Stomach (tissue), 9 donors: Measurements from ENCODE around the gene ESPNL. TPM values are rescaled to one million over a fixed set of nuclear protein-coding genes. Genes with fewer than 3 reads are reported as not detected.

Experiments
- DNase-seq, 2 donors: peaks; one replicate each; pipeline versions ENCODE4 v3.0.0 to v3.0.0-alpha.2; 2013 to 2019
- H3K27ac ChIP-seq, 5 donors: fragments of 200-600 bp in 4 of 5; sonication (generic) in 4 of 5; one replicate each; pipeline ENCODE4 v1.5.1; 2013 to 2019; ENCODE audit warnings: mild to moderate bottlenecking in 1 of 5, moderate library complexity in 1 of 5
- H3K27me3 ChIP-seq, 3 donors: fragments of 200-600 bp; sonication (generic); one replicate each; pipeline ENCODE4 v1.5.1; 2017 to 2019; ENCODE audit warnings: mixed run types in 1 of 3
- H3K36me3 ChIP-seq, 4 donors: fragments of 200-600 bp; sonication (generic); 1 replicate in 3 of 4; 2 replicates in 1 of 4; pipeline ENCODE4 v1.5.1; 2016 to 2019
- H3K4me1 ChIP-seq, 4 donors: fragments of 200-600 bp; sonication (generic); one replicate each; pipeline ENCODE4 v1.5.1; 2016 to 2019
- H3K4me3 ChIP-seq, 4 donors: fragments of 200-600 bp; sonication (generic) in 3 of 4; one replicate each; pipeline ENCODE4 v1.5.1; 2016 to 2019; ENCODE audit warnings: mild to moderate bottlenecking in 1 of 4
- H3K9me3 ChIP-seq, 4 donors: fragments of 200-600 bp; sonication (generic); one replicate each; pipeline ENCODE4 v1.5.1; 2016 to 2019
- EP300 ChIP-seq: sonication (generic); formaldehyde crosslinking; IDR thresholded peaks from one replicate; pipeline ENCODE4 v1.6.1; 2017; ENCODE audit warnings: antibody characterized with exemption
- POLR2A ChIP-seq, 4 donors: fragments of 450-650 bp; IDR thresholded peaks; one replicate each; pipeline ENCODE4 v1.6.1; 2016; ENCODE audit warnings: antibody characterized with exemption in 4 of 4, control low read depth in 2 of 4, mild to moderate bottlenecking in 1 of 4, moderate library complexity in 1 of 4
- POLR2AphosphoS5 ChIP-seq, 3 donors: sonication (generic); formaldehyde crosslinking; IDR thresholded peaks; one replicate each; pipeline ENCODE4 v1.6.1; 2016; ENCODE audit warnings: antibody characterized with exemption in 3 of 3
- WGBS, 5 donors: extraction: QIAGEN DNeasy Blood & Tissue Kit in 3 of 5; methylation state at CpG; one replicate each; pipeline versions ENCODE4 v1.1.5 to v1.1.7; 2013 to 2018; 5-methylcytosine and 5-hydroxymethylcytosine counted together
- intact Hi-C: fragments of 100-400 bp; cut with DNase I; formaldehyde crosslinking; loops from one replicate; pipeline ENCODE4 v1.15.1; 2023; ENCODE audit warnings: low total_unique reads
- polyA plus RNA-seq, 3 donors: library from polyadenylated mRNA; stranded (reverse); fragments of 200-250 nt; gene quantifications; one replicate each; pipeline ENCODE4 v1.2.3, GENCODE V29; 2013
- total RNA-seq, 5 donors: library from RNA; depleted of rRNA; stranded (reverse); fragments of >200 nt; gene quantifications; one replicate each; pipeline versions ENCODE4 v1.1.0 to v1.2.3, GENCODE V29; 2014 to 2016
- TF ChIP-seq, protein P1 (sequence below), 7 experiments: fragments of 450-650 bp in 4 of 7; fragments of 200-600 bp in 3 of 7; sonication (generic) in 3 of 7; IDR thresholded peaks; one replicate each; pipeline ENCODE4 v1.5.1; 2016 to 2019; ENCODE audit warnings: antibody characterized with exemption in 7 of 7, control low read depth in 2 of 7, mild to moderate bottlenecking in 1 of 7
- donor health status: healthy with polysubstance abuse.
- donor health status: Bipolar disorder and iron deficiency.
- donor health status: healthy.

The ESPNL gene
- total and polyA plus RNA-seq, 8 donors, result 0.05 to 1.3 (median 0.31) TPM; not detected in 3

DNA sequence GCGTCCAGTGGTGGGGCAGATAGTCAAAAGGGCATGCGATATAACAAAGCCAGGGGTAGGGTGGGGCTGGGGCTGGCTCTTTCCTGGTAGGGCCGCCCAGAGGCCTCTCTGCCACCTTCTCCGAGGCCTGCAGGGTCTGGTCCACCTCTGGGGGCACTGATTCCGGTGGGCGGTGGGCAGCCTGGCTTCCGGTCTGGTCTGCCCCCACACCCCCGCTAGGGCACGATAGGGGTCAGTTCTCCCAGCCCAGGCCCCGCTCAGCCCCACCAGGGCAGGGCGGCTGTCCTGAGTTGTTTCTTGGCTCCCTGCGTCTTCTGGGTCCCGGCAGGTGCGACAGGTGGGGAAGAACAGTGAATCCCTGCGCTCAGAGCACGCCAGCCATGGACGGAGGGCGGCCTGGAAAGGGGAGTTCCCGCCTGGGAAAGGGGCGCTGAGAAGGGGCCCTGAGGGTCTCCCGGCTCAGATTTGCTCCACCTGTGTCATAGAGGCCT lies 57.9 kb downstream of the ESPNL start:
- H3K4me3 ChIP-seq, result peak overlapping the region in 2 of 4 donors; percentile 36 to 42
- intact Hi-C loops, result no loop called here
- no peaks in the 10 kb centered on the region for H3K36me3 ChIP-seq
- H3K4me1 ChIP-seq, result peaks cover 17 to 29% (median 24%) of the 10 kb centered on the region in 4 donors
- 40 to 58% (median 49%) methylated on average over 20 to 21 of the region's 21 CpGs for WGBS, 5 donors
- no peak for DNase-seq
- H3K27me3 ChIP-seq, result peaks cover 5 to 57% (median 30%) of the 10 kb centered on the region in 3 donors
- H3K9me3 ChIP-seq, result no peaks in the 10 kb centered on the region
- TF ChIP-seq EP300, result no peak
- TF ChIP-seq POLR2AphosphoS5 (IDR thresholded peaks at IDR 0.05), result no peak
- H3K27ac ChIP-seq, result no peak overlapping the region

DNA sequence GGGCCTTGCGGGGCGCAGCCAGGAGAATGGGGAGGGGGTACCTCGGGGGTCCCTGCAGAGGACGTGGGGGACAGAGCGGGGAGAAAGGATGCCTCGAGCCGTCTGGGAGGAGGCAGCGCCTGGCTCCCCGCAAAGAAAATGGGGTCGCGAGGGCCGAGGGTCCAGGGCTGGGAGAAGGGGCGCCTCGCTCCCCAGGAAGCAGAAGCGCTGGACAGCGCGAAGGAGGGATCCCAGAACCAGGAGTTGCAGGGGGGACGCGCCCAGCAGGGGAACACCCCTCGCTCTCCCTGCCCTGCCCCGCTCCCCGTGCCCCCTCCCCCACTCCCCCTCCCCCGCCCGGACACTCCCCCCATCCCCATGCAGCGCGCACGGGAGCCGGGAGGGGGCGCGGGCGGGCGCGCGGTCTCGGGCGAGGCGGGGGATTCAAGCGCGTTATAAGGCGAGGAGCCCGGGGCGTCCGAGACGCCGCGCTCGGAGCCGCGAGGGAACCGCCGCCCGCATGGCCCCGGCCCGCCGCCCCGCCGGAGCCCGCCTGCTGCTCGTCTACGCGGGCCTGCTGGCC lies 58.5 kb downstream of the ESPNL start, which contains the start of gene ERFE:
ERFE (plus strand) TSS at position 462 of the 562 bp plus-strand sequence; CDS start at position 500, 38 bp downstream.
- Histone ChIP-seq H3K27me3 (peaks cover 5 to 63% (median 36%) of the 10 kb centered on the region in 3 donors), H3K27ac (no peak within 1 kb of the TSS), H3K36me3 (no peaks in the 10 kb centered on the region), H3K4me3 (peak within 1 kb of the TSS; percentile 35 to 46 (median 39)), H3K4me1 (peaks cover 20 to 34% (median 29%) of the 10 kb centered on the region in 4 donors), H3K9me3 (no peaks in the 10 kb centered on the region)
- 11 to 25% (median 16%) methylated on average over 6 to 50 of the region's 61 CpGs for WGBS, 5 donors
- intact Hi-C loops, result no loop called here
- TF ChIP-seq, protein P1, sequence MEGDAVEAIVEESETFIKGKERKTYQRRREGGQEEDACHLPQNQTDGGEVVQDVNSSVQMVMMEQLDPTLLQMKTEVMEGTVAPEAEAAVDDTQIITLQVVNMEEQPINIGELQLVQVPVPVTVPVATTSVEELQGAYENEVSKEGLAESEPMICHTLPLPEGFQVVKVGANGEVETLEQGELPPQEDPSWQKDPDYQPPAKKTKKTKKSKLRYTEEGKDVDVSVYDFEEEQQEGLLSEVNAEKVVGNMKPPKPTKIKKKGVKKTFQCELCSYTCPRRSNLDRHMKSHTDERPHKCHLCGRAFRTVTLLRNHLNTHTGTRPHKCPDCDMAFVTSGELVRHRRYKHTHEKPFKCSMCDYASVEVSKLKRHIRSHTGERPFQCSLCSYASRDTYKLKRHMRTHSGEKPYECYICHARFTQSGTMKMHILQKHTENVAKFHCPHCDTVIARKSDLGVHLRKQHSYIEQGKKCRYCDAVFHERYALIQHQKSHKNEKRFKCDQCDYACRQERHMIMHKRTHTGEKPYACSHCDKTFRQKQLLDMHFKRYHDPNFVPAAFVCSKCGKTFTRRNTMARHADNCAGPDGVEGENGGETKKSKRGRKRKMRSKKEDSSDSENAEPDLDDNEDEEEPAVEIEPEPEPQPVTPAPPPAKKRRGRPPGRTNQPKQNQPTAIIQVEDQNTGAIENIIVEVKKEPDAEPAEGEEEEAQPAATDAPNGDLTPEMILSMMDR (IDR thresholded peaks at IDR 0.05), result peak in 3 of 7 experiments; percentile 38 to 47 (median 43)
- TF ChIP-seq POLR2AphosphoS5 (IDR thresholded peaks at IDR 0.05), result no peak
- peak in 1 of 2 donors; percentile 83 for DNase-seq

DNA sequence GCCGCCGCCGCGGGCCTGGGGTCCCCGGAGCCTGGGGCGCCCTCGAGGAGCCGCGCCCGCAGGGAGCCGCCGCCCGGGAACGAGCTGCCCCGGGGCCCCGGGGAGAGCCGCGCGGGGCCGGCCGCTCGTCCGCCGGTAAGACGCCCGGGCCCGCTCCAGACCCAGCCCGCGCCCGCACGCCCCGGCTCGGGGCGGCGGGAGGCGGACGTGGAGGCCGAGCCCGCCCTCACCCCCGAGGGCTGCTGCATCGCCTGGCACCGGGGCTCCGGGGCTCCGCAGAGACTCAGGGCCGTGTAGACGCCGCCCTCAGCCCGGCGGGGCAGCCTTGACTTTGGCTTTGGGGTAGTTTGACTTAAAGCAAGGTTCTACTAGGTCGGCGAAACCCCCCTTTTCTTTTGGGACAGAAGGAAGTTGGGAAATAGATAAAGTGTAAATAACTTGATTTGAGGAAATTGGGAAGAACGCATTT lies 59.0 kb downstream of the ESPNL start:
- no peak for DNase-seq

DNA sequence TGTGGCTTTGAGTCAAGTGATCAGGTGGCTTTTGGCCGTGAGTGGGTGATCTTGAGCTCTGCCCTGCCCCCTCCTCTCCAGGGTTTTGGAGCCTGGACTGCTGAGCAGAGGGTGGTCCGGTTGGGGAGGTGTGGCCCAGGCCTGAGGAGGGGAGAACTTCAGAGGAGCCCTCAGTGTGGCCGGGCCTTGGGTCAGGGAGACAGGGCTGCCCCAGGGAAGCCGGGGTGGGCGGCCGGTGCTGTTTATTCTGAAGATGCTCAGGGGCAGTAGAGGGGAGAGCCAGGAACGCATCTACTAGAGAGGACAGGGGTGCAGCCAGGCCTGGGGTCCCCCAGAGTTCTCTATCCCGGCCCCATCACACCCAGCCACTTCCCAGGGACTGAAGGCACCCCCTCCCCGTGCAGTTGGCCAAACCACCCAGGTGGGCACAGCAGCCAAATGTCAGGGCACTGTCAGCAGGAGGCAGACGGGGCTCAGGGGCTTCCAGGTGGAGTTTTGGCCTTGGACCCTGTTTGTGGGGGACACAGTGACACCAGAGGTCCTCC lies 59.6 kb downstream of the ESPNL start:
- Histone ChIP-seq H3K36me3 (no peaks in the 10 kb centered on the region), H3K27ac (no peak overlapping the region), H3K27me3 (peaks cover 5 to 74% (median 44%) of the 10 kb centered on the region in 3 donors), H3K9me3 (no peaks in the 10 kb centered on the region), H3K4me3 (peak overlapping the region in 1 of 4 donors; percentile 46), H3K4me1 (peaks cover 26 to 42% (median 37%) of the 10 kb centered on the region in 4 donors)
- 48 to 64% (median 51%) methylated on average over 6 to 10 of the region's 10 CpGs for WGBS, 5 donors
- intact Hi-C loops, result no loop called here
- TF ChIP-seq POLR2AphosphoS5 (IDR thresholded peaks at IDR 0.05) (no peak), POLR2A (IDR thresholded peaks at IDR 0.05) (no peak), EP300 (no peak)
- TF ChIP-seq, protein P1 (IDR thresholded peaks at IDR 0.05), result no peak
- DNase-seq, result no peak

More for the DNA sequence above, 59.0 kb downstream of the ESPNL start:
- H3K27me3 ChIP-seq, result peaks cover 5 to 68% (median 41%) of the 10 kb centered on the region in 3 donors
- peak overlapping the region; percentile 35 to 46 (median 39) for H3K4me3 ChIP-seq
- no peak overlapping the region for H3K27ac ChIP-seq
- peaks cover 25 to 40% (median 34%) of the 10 kb centered on the region in 4 donors for H3K4me1 ChIP-seq
- TF ChIP-seq POLR2AphosphoS5 (IDR thresholded peaks at IDR 0.05) (no peak), POLR2A (IDR thresholded peaks at IDR 0.05) (no peak), EP300 (no peak)
- TF ChIP-seq, protein P1 (IDR thresholded peaks at IDR 0.05), result no peak
- no peaks in the 10 kb centered on the region for H3K36me3 ChIP-seq
- intact Hi-C loops, result no loop called here
- no peaks in the 10 kb centered on the region for H3K9me3 ChIP-seq
- 1 to 9% (median 2%) methylated on average over 11 to 52 of the region's 52 CpGs for WGBS, 5 donors
